ENCODE data around the gene CFAP53. TPM values are rescaled to one million over a fixed set of nuclear protein-coding genes. Genes with fewer than 3 reads are reported as not detected.

CFAP53 gene
- total and polyA plus RNA-seq, 2 of the 4 experiments (the other 2 are of a cell fraction): under 0.01 to 0.12 TPM

GRCh38 chr18:50315100-50315871 is 49.0 kb upstream of the CFAP53 start:
- no TSS peak for BruUV-seq (replicated peaks)

More at GRCh38 chr18:50315100-50315871, 49.0 kb upstream of the CFAP53 start:
- no peak overlapping the region for H3K56ac ChIP-seq (ENCODE audit: extremely low read depth, insufficient read depth, low read length)
- no peak overlapping the region for H3K9ac ChIP-seq (ENCODE audit: low read depth, low read length)
- no peak overlapping the region for H3K27ac ChIP-seq (ENCODE audit: insufficient read depth, low read length)
- H3K79me1 ChIP-seq (ENCODE audit: low read depth in 1 of 2, low read length in 2 of 2): no peaks in the 10 kb centered on the region
- H2BK5ac ChIP-seq (ENCODE audit: low read depth, low read length, poor library complexity, severe bottlenecking): no peak overlapping the region
- H2BK20ac ChIP-seq (ENCODE audit: low read depth, low read length): no peak overlapping the region
- dilution Hi-C loops (cut with HindIII; ENCODE audit: low sequenced_read_pairs, unreplicated experiment) (no loop called here), intact Hi-C loops (cut with micrococcal nuclease) (no loop called here), in situ Hi-C loops (cut with MboI; ENCODE audit: low sequenced_read_pairs) (no loop called here)
- H3K4me2 ChIP-seq (ENCODE audit: low read depth, low read length): no peak overlapping the region
- H3K9me3 ChIP-seq (ENCODE audit: control insufficient read depth, insufficient read depth, low read length): no peaks in the 10 kb centered on the region
- no peak for TF ChIP-seq MAFK (IDR thresholded peaks at IDR 0.05; ENCODE audit: low read depth, low read length)
- no peak for TF ChIP-seq BHLHE40 (IDR thresholded peaks at IDR 0.05; ENCODE audit: low read depth, low read length)
- no peak for TF ChIP-seq FOS (IDR thresholded peaks at IDR 0.05; ENCODE audit: low read depth, low read length)
- no peak for TF ChIP-seq MXI1 (IDR thresholded peaks at IDR 0.05; ENCODE audit: borderline replicate concordance, low read depth, low read length)
- no peak for TF ChIP-seq RAD21 (IDR thresholded peaks at IDR 0.05; ENCODE audit: low read length)
- TF ChIP-seq SMC3 (IDR thresholded peaks at IDR 0.05; ENCODE audit: low read depth, low read length): no peak
- TF ChIP-seq USF2 (IDR thresholded peaks at IDR 0.05; ENCODE audit: low read depth, low read length): no peak
- TF ChIP-seq MAZ (IDR thresholded peaks at IDR 0.05; ENCODE audit: borderline replicate concordance, low read depth, low read length): no peak
- TF ChIP-seq CEBPB (IDR thresholded peaks at IDR 0.05; ENCODE audit: low read depth, low read length): no peak
- TF ChIP-seq RCOR1 (IDR thresholded peaks at IDR 0.05; ENCODE audit: insufficient replicate concordance, low read length): no peak
- no peak for TF ChIP-seq NFE2L2 (IDR thresholded peaks at IDR 0.05; ENCODE audit: low read depth, low read length)
- TF ChIP-seq POLR2A (IDR thresholded peaks at IDR 0.05; ENCODE audit: low read depth, low read length): no peak
- no peak for TF ChIP-seq RFX5 (IDR thresholded peaks at IDR 0.05; ENCODE audit: low read depth, low read length)
- no peak for TF ChIP-seq CTCF (conservative IDR thresholded peaks at IDR 0.05; ENCODE audit: low read depth, low read length)
- no peak for TF ChIP-seq CHD1 (IDR thresholded peaks at IDR 0.05; ENCODE audit: low read depth, low read length)
- no peak overlapping the region for H2BK15ac ChIP-seq (ENCODE audit: low read depth, low read length)
- H2AFZ ChIP-seq (replicated peaks; ENCODE audit: low read length, poor library complexity): no peak overlapping the region
- H3K18ac ChIP-seq (ENCODE audit: low read depth, low read length): no peak overlapping the region
- DNase-seq: no peak
- H4K8ac ChIP-seq (ENCODE audit: low read depth in 2 of 2, low read length in 2 of 2): no peak overlapping the region
- no peaks in the 10 kb centered on the region for H3K9me1 ChIP-seq (ENCODE audit: insufficient read depth, low read length)
- WGBS, 2 experiments (ENCODE audit: extremely low coverage in 2 of 2, insufficient read length in 1 of 2): no CpG with 5 or more reads among the region's 5 CpGs
- H3K23ac ChIP-seq (ENCODE audit: low read depth, low read length): no peak overlapping the region
- no peak overlapping the region for H2AK9ac ChIP-seq (replicated peaks; ENCODE audit: low read depth, low read length, poor library complexity)
- H4K20me1 ChIP-seq (ENCODE audit: insufficient read depth, low read length): no peaks in the 10 kb centered on the region
- H3K36me3 ChIP-seq (ENCODE audit: control insufficient read depth, insufficient read depth, low read length): no peaks in the 10 kb centered on the region
- H3K27me3 ChIP-seq (ENCODE audit: control insufficient read depth, insufficient read depth, low read length): no peaks in the 10 kb centered on the region
- no peak overlapping the region for H2AK5ac ChIP-seq (ENCODE audit: low read depth, low read length)
- POLR2A ChIA-PET (ENCODE audit: unreplicated experiment): no interaction called here
- H4K5ac ChIP-seq (ENCODE audit: low read depth, low read length): no peak overlapping the region
- H3K4me3 ChIP-seq (ENCODE audit: insufficient read depth, low read depth, low read length): no peak overlapping the region
- no peak for ATAC-seq (ENCODE audit: low read depth)
- no peak overlapping the region for H4K91ac ChIP-seq (ENCODE audit: insufficient read depth, low read depth, low read length)
- CTCF ChIA-PET: no interaction called here
- no peak overlapping the region for H2BK120ac ChIP-seq (ENCODE audit: low read depth, low read length)
- H3K14ac ChIP-seq (replicated peaks; ENCODE audit: low read depth, low read length): no peak overlapping the region
- H3K4ac ChIP-seq (ENCODE audit: low read depth, low read length): no peak overlapping the region
- no peaks in the 10 kb centered on the region for H3K4me1 ChIP-seq (ENCODE audit: control insufficient read depth, insufficient read depth, low read length)
